Mesenteric fat pad (tissue), 1 donor: ENCODE data around the gene SLC45A2. TPM values are rescaled to one million over a fixed set of nuclear protein-coding genes. Genes with fewer than 3 reads are reported as not detected.
"Not testable (repeated sequence)": the region's sequence is repeated elsewhere in the genome, so short reads cannot be mapped to it uniquely, and the experiment has no call there.

Experiments used
- DNase-seq: peaks from one replicate; pipeline ENCODE4 v3.0.0-alpha.2; 2020; ENCODE audit warnings: low spot score
- total RNA-seq: library from RNA; stranded (reverse); fragmentation: NEBNext Ultra II Directional; extraction: Animal tissue kit (Norgen Biotek cat#: 25700); gene quantifications from one replicate; pipeline ENCODE4 v1.2.1, GENCODE V29; 2021
- donor health status: DM: yes; HTN: yes; CAD: no.

Gene SLC45A2
- total RNA-seq, 1 donor from 2014 or later = not detected

GRCh38 chr5:33929925-33930690 lies 54.4 kb downstream of the SLC45A2 start:
- DNase-seq = no peak

- DNase-seq = no peak
Observed at GRCh38 chr5:33928283-33928682, 56.2 kb downstream of the SLC45A2 start.

- no peak for DNase-seq
Observed at GRCh38 chr5:33927685-33928084, 56.8 kb downstream of the SLC45A2 start.

- DNase-seq = no peak
Observed at GRCh38 chr5:33925278-33925677, 59.2 kb downstream of the SLC45A2 start.

- DNase-seq = no peak
Observed at GRCh38 chr5:33921002-33921401, 63.5 kb downstream of the SLC45A2 start.

- not testable (repeated sequence) for DNase-seq
Observed at GRCh38 chr5:33914844-33915243, 69.6 kb downstream of the SLC45A2 start.

GRCh38 chr5:33906248-33906647 lies 78.2 kb downstream of the SLC45A2 start:
- not testable (repeated sequence) for DNase-seq

- DNase-seq = no peak
Observed at GRCh38 chr5:33905381-33905780, 79.1 kb downstream of the SLC45A2 start.

- DNase-seq = no peak
Observed at GRCh38 chr5:33903118-33903517, 81.4 kb downstream of the SLC45A2 start.

GRCh38 chr5:33901156-33901555 lies 83.3 kb downstream of the SLC45A2 start:
- DNase-seq = no peak

Other genes with a start within 250 kb of the SLC45A2 start
- gene ADAMTS12, start 92.7 kb downstream of the SLC45A2 start, total RNA-seq = 41.2 TPM
- not detected for gene RXFP3, start 48.3 kb downstream of the SLC45A2 start, total RNA-seq
- gene AMACR, start 23.4 kb upstream of the SLC45A2 start, total RNA-seq = 5.6 TPM
- 2.7 TPM for gene C1QTNF3, start 58.5 kb upstream of the SLC45A2 start, total RNA-seq